ENCODE data around the gene HINFP.
A peak's percentile ranks its signal among the peaks of the same experiment; 100 is the strongest.
"Not testable (repeated sequence)": the region's sequence is repeated elsewhere in the genome, so short reads cannot be mapped to it uniquely, and the experiment has no call there.

HINFP gene

DNA sequence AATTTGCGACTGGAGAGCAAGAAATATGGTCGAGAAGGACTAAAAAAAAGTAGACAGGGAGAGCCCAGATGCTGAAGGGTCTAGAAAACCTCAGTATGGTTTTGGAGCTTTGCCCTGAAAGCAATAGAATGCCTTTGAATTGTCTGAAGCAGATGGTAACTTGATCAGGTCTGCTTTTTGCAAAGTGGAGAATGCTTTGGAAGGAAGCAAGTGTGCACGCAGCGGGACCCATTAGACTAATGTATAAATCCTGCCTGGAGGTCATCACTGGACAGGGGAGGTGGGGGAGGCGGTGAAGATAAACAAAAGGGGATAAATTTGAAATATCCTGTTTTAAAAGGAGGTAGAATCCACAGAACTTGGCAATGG is 757 bp upstream of the HINFP start:
- Histone ChIP-seq H3K4me1 (ENCODE audit: control insufficient read depth, insufficient read depth, low read length) (peaks cover 9% of the 10 kb centered on the region), H3K27ac (ENCODE audit: low read depth, low read length) (peak overlapping the region; percentile 33), H3K36me3 (ENCODE audit: control insufficient read depth, insufficient read depth, low read length) (peaks cover 13% of the 10 kb centered on the region), H3K27me3 (ENCODE audit: control insufficient read depth, insufficient read depth, low read length) (no peaks in the 10 kb centered on the region), H3K4me3 (ENCODE audit: low read depth, low read length) (peak overlapping the region; percentile 66), H3K9ac (ENCODE audit: low read depth, low read length) (peak overlapping the region; percentile 66), H3K9me3 (ENCODE audit: control insufficient read depth, insufficient read depth, low read length) (no peaks in the 10 kb centered on the region)

- Histone ChIP-seq H3K27me3 (ENCODE audit: control insufficient read depth, insufficient read depth, low read length) (no peaks in the 10 kb centered on the region), H3K27ac (ENCODE audit: low read depth, low read length) (peak overlapping the region; percentile 66), H3K4me3 (ENCODE audit: low read depth, low read length) (peak overlapping the region; percentile 83), H3K9ac (ENCODE audit: low read depth, low read length) (peak overlapping the region; percentile 65), H3K4me1 (ENCODE audit: control insufficient read depth, insufficient read depth, low read length) (peaks cover 9% of the 10 kb centered on the region), H3K9me3 (ENCODE audit: control insufficient read depth, insufficient read depth, low read length) (no peaks in the 10 kb centered on the region), H3K36me3 (ENCODE audit: control insufficient read depth, insufficient read depth, low read length) (peaks cover 13% of the 10 kb centered on the region)
Measured at GRCh38 chr11:119121811-119122124, 388 bp downstream of the HINFP start.

DNA sequence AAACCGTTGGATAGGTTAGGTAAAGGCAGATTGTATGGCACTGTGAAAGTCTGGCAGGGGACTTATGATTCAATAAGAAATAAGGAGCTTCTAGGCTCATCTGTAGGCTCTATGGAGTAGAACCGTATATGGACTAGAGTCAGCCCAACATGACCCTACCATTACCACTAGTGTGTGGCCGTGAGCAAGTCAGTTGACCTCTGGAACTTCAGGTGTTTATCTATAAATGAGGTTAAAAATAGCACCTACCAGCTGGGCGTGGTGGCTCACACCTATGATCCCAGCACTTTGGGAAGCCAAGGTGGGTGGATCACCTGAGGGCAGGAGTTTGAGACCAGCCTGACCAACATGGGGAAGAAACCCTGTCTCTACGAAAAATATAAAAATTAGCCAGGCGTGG is 4.4 kb downstream of the HINFP start:
- Histone ChIP-seq H3K27ac (ENCODE audit: low read depth, low read length) (no peak overlapping the region), H3K9me3 (ENCODE audit: control insufficient read depth, insufficient read depth, low read length) (no peaks in the 10 kb centered on the region), H3K4me1 (ENCODE audit: control insufficient read depth, insufficient read depth, low read length) (peaks cover 5% of the 10 kb centered on the region), H3K27me3 (ENCODE audit: control insufficient read depth, insufficient read depth, low read length) (no peaks in the 10 kb centered on the region), H3K4me3 (ENCODE audit: low read depth, low read length) (no peak overlapping the region), H3K36me3 (ENCODE audit: control insufficient read depth, insufficient read depth, low read length) (peaks cover 32% of the 10 kb centered on the region), H3K9ac (ENCODE audit: low read depth, low read length) (no peak overlapping the region)

- Histone ChIP-seq H3K36me3 (ENCODE audit: control insufficient read depth, insufficient read depth, low read length) (peaks cover 42% of the 10 kb centered on the region), H3K9me3 (ENCODE audit: control insufficient read depth, insufficient read depth, low read length) (no peaks in the 10 kb centered on the region), H3K4me1 (ENCODE audit: control insufficient read depth, insufficient read depth, low read length) (peaks cover 5% of the 10 kb centered on the region), H3K9ac (ENCODE audit: low read depth, low read length) (no peak overlapping the region), H3K4me3 (ENCODE audit: low read depth, low read length) (no peak overlapping the region), H3K27ac (ENCODE audit: low read depth, low read length) (no peak overlapping the region), H3K27me3 (ENCODE audit: control insufficient read depth, insufficient read depth, low read length) (no peaks in the 10 kb centered on the region)
Measured at GRCh38 chr11:119126675-119127268, 5.4 kb downstream of the HINFP start.

DNA sequence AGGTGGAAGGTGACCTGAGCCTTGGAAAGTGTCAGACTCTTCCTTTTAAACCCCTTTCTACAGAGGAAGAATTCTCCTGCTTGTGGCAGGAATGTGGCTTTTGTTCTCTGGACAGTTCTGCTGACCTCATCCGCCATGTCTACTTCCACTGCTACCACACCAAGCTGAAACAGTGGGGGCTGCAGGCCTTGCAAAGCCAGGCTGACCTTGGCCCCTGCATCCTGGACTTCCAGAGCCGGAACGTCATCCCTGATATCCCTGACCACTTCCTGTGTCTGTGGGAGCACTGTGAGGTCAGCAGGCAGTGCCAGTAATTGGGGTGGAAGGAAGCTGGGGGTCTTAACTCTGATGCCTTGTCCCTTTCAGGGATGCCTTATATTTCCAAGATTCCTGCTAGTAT is 9.3 kb downstream of the HINFP start:
- Histone ChIP-seq H3K9me3 (ENCODE audit: control insufficient read depth, insufficient read depth, low read length) (no peaks in the 10 kb centered on the region), H3K27me3 (ENCODE audit: control insufficient read depth, insufficient read depth, low read length) (no peaks in the 10 kb centered on the region), H3K27ac (ENCODE audit: low read depth, low read length) (no peak overlapping the region), H3K9ac (ENCODE audit: low read depth, low read length) (no peak overlapping the region), H3K4me1 (ENCODE audit: control insufficient read depth, insufficient read depth, low read length) (no peaks in the 10 kb centered on the region), H3K4me3 (ENCODE audit: low read depth, low read length) (no peak overlapping the region), H3K36me3 (ENCODE audit: control insufficient read depth, insufficient read depth, low read length) (peaks cover 59% of the 10 kb centered on the region)

GRCh38 chr11:119134389-119134978 is 13.1 kb downstream of the HINFP start:
- H3K9ac ChIP-seq (ENCODE audit: low read depth, low read length): no peak overlapping the region
- H3K36me3 ChIP-seq (ENCODE audit: control insufficient read depth, insufficient read depth, low read length): peaks cover 51% of the 10 kb centered on the region
- no peaks in the 10 kb centered on the region for H3K4me1 ChIP-seq (ENCODE audit: control insufficient read depth, insufficient read depth, low read length)
- H3K27me3 ChIP-seq (ENCODE audit: control insufficient read depth, insufficient read depth, low read length): no peaks in the 10 kb centered on the region
- no peak overlapping the region for H3K4me3 ChIP-seq (ENCODE audit: low read depth, low read length)
- no peak overlapping the region for H3K27ac ChIP-seq (ENCODE audit: low read depth, low read length)
- H3K9me3 ChIP-seq (ENCODE audit: control insufficient read depth, insufficient read depth, low read length): no peaks in the 10 kb centered on the region

DNA sequence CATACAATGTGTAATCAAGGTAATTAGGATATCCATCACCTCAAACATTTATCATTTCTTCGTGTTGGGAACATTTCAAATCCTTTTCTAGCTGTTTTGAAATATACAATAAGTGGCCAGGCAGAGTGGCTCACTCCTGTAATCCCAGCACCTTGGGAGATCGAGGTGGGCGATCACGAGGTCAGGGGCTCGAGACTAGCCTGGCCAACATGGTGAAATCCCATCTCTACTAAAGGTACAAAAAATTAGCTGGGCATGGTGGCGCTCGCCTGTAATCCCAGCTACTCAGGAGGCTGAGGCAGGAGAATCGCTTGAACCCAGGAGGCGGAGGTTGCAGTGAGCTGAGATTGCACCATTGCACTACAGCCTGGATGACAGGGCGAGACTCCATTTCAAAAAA is 17.9 kb downstream of the HINFP start:
- H3K9me3 ChIP-seq (ENCODE audit: control insufficient read depth, insufficient read depth, low read length); H3K9ac ChIP-seq (ENCODE audit: low read depth, low read length); H3K4me3 ChIP-seq (ENCODE audit: low read depth, low read length); H3K36me3 ChIP-seq (ENCODE audit: control insufficient read depth, insufficient read depth, low read length); H3K4me1 ChIP-seq (ENCODE audit: control insufficient read depth, insufficient read depth, low read length); H3K27ac ChIP-seq (ENCODE audit: low read depth, low read length); H3K27me3 ChIP-seq (ENCODE audit: control insufficient read depth, insufficient read depth, low read length): not testable (repeated sequence)

DNA sequence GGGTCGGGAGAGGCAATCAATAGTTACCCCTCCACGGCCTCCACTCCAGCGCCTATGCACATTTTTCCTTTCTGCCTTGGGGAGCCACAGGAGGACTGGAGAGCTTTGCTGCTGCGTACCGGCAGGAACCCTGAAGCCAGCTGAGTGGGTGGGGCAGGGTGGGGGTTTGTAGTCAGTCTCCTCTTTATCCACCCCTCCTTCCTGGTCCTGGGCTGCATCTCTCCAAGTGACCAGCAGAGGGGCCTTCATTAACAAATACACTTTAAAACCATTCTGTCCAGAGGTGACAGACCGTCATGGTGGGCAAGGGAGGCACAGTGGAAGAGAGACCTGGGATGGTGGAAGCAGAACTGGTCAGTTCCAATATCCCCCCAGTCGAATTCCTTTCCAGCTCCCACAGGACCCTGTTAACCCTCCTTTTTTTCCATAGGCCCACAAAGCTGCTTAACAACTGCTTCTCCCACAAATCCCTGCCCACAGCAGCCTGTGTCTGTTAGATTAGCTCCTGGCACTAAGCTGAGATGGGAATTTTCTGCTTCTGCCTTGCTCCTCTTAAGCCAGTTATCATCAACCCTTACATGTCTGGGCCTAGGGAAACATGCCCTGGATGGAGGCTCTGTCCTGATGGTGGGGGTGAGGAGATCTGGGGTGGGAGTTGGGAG is 23.6 kb downstream of the HINFP start:
- H3K9ac ChIP-seq (ENCODE audit: low read depth, low read length): no peak overlapping the region
- H3K36me3 ChIP-seq (ENCODE audit: control insufficient read depth, insufficient read depth, low read length): no peaks in the 10 kb centered on the region
- H3K9me3 ChIP-seq (ENCODE audit: control insufficient read depth, insufficient read depth, low read length): no peaks in the 10 kb centered on the region
- H3K4me3 ChIP-seq (ENCODE audit: low read depth, low read length): no peak overlapping the region
- H3K27me3 ChIP-seq (ENCODE audit: control insufficient read depth, insufficient read depth, low read length): peaks cover 26% of the 10 kb centered on the region
- H3K27ac ChIP-seq (ENCODE audit: low read depth, low read length): no peak overlapping the region
- peaks cover 6% of the 10 kb centered on the region; the same call in 1 of the 2 replicates for H3K4me1 ChIP-seq (ENCODE audit: control insufficient read depth, insufficient read depth, low read length)

DNA sequence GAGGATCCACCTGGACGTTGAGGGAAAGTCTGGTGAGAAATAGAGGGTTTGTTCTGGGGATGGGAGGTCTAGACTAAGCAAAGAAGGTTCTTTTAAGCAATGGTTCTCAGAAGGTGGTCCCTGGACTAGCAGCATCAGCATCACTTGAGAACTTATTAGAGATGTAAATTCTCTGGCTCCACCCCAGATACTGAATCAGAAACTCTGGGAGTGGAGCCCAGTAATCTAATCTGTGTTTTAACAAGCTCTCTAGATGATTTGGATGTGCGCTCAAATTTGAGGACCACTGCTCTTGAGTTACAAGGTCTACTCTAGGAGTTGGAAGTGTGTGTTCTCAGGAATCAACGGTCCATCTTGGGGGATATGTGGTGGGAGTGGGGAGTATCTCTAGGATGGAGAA is 24.2 kb downstream of the HINFP start:
- H3K4me1 ChIP-seq (ENCODE audit: control insufficient read depth, insufficient read depth, low read length): peaks cover 9% of the 10 kb centered on the region
- no peaks in the 10 kb centered on the region for H3K36me3 ChIP-seq (ENCODE audit: control insufficient read depth, insufficient read depth, low read length)
- H3K27ac ChIP-seq (ENCODE audit: low read depth, low read length): no peak overlapping the region
- H3K4me3 ChIP-seq (ENCODE audit: low read depth, low read length): no peak overlapping the region
- H3K9me3 ChIP-seq (ENCODE audit: control insufficient read depth, insufficient read depth, low read length): no peaks in the 10 kb centered on the region
- H3K27me3 ChIP-seq (ENCODE audit: control insufficient read depth, insufficient read depth, low read length): peaks cover 32% of the 10 kb centered on the region
- no peak overlapping the region for H3K9ac ChIP-seq (ENCODE audit: low read depth, low read length)

DNA sequence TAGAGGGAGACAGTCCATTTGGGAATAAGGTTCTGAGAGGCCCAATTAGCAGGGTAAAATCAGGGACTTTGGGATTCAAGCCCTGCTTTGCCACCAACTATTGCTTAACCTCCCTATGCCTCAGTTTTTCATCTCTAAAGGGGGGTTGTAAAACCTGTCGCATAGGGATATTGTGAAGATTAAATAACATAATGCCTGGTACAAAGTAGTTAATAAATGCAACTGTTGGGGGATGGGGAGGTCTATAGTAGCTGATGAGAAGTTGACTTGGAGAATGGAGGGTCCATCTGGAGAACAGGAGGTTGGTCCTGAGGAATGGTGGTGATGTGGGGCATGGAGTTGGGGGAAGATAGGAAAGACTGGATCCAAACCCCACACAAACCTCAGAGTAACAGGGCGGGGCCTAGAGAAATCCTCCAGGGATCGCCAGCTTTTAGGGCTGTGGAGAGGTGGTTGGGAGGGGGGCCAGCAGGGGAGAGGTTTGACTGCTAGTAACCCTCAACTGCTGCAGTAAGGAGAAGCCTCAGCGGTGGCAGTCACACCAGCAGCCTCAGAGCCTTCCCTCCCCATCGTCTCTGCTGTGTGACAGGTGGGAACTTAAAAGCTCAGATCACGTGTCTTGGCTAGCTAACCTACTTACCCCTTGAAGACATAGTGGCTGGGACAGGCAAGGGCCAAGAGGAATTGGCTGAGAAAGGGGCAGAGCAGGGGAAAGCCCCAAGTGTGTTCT is 26.4 kb downstream of the HINFP start:
- Histone ChIP-seq H3K27me3 (ENCODE audit: control insufficient read depth, insufficient read depth, low read length) (peaks cover 45% of the 10 kb centered on the region), H3K36me3 (ENCODE audit: control insufficient read depth, insufficient read depth, low read length) (no peaks in the 10 kb centered on the region), H3K9me3 (ENCODE audit: control insufficient read depth, insufficient read depth, low read length) (no peaks in the 10 kb centered on the region), H3K4me3 (ENCODE audit: low read depth, low read length) (no peak overlapping the region), H3K27ac (ENCODE audit: low read depth, low read length) (no peak overlapping the region), H3K9ac (ENCODE audit: low read depth, low read length) (no peak overlapping the region), H3K4me1 (ENCODE audit: control insufficient read depth, insufficient read depth, low read length) (peaks cover 9% of the 10 kb centered on the region)

- H3K4me1 ChIP-seq (ENCODE audit: control insufficient read depth, insufficient read depth, low read length): peaks cover 9% of the 10 kb centered on the region
- H3K27me3 ChIP-seq (ENCODE audit: control insufficient read depth, insufficient read depth, low read length): peaks cover 45% of the 10 kb centered on the region
- no peak overlapping the region for H3K9ac ChIP-seq (ENCODE audit: low read depth, low read length)
- no peak overlapping the region for H3K27ac ChIP-seq (ENCODE audit: low read depth, low read length)
- no peaks in the 10 kb centered on the region for H3K36me3 ChIP-seq (ENCODE audit: control insufficient read depth, insufficient read depth, low read length)
- H3K4me3 ChIP-seq (ENCODE audit: low read depth, low read length): peak overlapping the region; percentile 66
- H3K9me3 ChIP-seq (ENCODE audit: control insufficient read depth, insufficient read depth, low read length): no peaks in the 10 kb centered on the region
Measured at GRCh38 chr11:119148720-119149017, 27.3 kb downstream of the HINFP start.
